Measurements from ENCODE around the gene SNX33.
"Not testable (repeated sequence)": the region's sequence is repeated elsewhere in the genome, so short reads cannot be mapped to it uniquely, and the experiment has no call there.

Gene SNX33

DNA sequence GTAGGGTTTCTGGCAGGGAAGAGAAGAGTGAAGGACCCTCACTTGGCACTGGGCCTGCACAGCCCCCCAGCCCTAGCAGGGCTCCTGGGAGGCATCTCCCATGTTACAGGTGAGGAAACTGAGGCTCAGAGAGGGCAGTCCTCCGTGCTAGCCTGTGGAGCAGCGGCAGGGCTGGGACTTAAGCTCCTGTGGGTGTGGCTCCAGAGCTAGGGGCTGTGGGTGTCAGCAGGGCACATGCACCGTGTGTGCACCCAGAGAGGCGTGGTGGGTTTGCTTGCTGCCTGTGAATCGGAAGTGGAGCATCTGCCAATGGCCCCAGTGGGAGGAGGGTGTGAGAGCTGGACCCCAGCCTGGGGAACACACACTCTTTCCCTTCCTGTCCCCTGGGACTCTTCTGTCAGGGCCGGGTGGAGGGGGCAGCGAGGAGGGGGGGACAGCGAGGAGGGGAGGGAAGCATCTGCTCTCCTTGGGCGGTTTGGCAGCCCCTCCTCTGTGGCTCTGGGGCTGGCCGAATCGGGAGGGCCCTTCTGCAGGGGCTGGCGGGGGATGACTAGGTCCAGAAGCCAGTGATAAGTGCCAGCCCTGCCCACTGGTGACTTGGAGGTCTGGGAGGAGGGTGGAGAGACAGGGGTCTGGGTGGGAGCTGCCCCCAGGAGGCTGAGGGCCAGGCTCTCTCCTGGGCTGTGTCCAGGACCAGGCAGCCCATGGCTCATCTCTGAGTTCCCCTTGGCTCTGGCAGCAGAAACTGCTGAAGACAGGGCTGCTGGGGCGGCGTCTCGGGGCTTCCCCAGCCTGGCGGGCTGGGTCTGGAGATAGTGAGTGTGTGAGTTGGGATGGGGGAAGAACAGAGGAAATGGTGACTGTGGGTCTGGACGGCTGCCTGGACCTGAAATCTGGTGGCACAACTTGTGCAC lies 52.5 kb downstream of the SNX33 start:
- DNase-seq (ENCODE audit: low read depth in 3 of 3): not testable (repeated sequence)

DNA sequence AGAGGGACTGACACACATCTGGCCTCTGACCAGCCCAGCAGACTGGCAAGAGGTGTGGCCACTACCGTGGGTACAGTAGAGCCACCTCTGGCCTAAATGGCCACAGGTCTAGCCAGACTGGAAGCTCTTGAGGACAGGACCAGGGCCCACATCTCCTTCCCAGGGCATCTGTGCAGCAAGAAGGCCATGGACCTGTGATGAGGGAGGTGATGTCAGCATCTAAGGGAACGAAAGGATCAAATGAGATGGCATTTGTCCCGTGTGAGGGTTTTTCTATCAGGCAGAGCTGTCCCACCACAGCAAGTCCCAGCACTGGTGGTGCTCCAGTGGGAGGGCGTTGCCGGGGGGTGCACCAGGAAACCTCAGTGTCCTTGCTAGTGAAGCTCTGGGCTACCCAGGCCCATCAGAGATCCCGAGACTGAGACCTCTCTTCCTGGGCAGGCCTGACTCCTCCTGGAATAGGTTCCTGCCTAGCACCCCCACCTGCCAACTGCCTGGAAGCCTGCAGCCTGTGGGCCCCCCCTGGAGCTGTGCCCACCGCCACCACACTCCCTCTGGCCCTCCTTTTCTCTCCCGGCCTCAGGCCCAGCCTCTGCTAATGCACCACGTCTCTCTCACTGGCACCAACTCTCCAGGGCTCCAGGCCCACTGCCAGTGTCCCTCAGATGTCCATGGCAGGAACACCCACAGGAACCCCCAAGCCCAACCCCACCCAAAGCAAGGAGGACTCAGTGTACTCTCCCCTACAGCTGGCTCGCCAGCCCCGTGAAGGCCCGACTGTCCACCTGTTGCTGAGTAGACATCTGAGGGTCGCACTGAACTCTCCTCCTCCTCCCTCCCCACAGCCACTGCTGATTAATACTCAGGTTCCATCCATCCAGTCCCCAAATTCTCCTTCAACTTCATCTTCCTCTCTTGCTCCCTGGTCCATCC lies 53.6 kb downstream of the SNX33 start:
- DNase-seq (ENCODE audit: low read depth in 3 of 3): not testable (repeated sequence)

DNA sequence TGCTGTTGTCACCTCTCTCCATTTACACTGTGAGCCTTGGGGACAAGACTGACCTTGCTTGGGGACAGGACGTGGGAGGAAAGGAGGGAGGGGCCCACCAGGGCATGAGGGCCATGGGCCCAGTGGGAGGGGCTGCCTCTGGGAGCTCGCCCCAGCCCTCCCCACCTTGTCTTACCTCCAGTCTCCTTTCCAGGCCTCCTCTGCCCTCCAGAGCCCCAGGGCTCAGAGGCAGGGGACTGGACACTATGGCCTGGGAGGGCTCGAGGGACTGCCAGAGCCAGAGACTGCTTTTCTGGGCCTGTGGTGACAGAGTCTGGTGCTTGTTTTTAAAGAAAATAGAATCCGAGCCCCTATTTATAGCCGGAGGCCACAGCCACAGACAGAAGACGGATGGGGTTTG lies 54.7 kb downstream of the SNX33 start:
- DNase-seq (ENCODE audit: low read depth in 3 of 3): no peak

DNA sequence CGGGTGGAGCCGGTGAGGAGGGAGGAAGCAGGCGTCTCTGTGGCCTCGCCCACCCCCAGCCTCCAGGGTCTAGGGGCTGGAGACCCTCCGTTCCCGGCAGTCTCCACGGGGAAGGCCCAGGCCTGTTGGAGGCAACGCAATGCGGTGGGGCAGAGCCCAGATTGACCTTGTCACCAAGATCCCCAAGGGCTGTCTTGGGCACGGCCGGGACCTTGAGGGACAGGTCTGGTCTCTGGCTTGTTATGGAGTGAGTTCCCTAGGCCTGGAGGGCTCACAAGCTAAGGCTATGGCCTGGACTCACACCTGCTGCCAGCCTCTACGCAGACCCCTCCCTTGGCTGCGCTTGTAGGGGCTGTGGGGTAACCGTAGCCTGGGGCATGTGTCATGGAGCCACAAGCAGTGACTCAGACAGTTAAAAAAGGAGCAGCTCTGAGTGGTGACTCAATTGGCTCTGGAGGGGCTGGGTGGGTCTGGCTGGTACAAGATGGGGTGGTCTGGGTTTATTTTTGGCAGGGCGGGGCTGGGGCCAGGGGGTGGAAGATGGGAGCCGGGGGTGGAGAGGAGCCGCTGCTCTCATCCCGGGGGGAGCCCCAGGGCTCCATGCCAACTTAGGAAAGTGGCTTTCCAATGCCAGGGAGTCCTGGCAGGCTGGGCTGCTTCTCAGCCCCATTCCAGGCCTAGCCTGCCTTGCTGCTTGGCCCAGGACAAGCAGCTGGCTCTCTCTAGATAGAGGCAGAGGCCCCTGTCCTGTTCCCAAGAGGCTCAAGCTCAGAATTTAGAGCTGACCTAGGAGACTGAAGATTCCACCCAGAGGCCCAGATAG lies 55.9 kb downstream of the SNX33 start:
- DNase-seq (ENCODE audit: low read depth in 3 of 3): not testable (repeated sequence)

DNA sequence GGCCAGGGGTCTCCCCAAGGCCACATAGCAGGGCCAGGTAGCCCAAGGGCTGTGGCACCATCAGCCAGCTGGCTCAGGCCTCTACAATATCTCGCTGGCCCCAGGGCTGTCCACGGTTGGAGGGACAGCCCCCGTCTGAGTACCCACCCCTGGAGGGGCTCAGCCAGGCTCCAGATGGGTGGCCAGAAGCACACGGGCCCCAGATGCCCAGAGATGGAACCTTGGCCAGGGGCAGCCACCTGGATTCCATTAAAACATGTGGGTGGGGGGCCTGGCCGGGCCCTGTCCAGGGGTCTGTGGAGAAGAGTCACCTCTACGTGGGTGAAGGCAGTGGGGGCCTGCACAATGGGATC lies 56.5 kb downstream of the SNX33 start:
- no peak for DNase-seq (ENCODE audit: low read depth in 3 of 3)

DNA sequence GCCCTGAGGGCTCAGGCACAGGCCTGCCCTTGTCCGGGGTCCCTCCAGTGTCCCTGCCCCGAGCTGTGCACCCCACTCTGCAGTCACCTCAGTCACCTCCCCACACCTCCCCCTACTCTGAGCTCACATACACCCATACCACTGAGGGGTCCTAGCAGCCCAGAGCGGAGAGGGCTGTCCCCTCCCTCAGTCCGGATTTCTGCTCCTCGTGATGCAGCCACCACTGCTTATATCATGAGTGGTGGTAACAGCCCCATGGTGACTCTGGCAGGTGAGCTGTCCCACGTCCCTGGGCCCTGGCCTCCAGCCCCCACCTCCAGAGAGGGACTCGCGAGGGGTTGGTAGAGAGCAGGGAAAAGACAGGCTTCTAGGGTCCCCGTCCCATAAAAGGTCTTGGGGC lies 56.9 kb downstream of the SNX33 start:
- DNase-seq (ENCODE audit: low read depth in 3 of 3): no peak

DNA sequence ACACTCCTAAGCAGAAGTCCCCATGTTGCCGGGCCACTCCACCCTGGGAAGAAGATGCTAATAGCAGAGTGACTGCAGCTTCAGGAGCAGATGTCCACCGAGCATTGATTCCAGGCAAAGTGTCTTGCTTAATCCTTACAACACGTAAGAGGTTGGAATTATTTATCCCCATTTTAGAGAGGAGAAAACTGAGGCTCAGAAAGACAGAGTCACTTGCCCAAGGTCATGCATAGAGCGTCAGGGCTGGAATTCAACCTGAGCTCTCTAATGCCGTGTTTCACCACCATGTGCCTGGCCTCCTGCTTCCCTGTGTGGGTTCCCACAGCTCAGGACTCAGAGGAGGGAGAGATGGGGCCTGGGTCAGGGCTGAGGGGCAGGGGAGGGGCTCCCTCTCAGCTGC lies 57.7 kb downstream of the SNX33 start:
- not testable (repeated sequence) for DNase-seq (ENCODE audit: low read depth in 3 of 3)

DNA sequence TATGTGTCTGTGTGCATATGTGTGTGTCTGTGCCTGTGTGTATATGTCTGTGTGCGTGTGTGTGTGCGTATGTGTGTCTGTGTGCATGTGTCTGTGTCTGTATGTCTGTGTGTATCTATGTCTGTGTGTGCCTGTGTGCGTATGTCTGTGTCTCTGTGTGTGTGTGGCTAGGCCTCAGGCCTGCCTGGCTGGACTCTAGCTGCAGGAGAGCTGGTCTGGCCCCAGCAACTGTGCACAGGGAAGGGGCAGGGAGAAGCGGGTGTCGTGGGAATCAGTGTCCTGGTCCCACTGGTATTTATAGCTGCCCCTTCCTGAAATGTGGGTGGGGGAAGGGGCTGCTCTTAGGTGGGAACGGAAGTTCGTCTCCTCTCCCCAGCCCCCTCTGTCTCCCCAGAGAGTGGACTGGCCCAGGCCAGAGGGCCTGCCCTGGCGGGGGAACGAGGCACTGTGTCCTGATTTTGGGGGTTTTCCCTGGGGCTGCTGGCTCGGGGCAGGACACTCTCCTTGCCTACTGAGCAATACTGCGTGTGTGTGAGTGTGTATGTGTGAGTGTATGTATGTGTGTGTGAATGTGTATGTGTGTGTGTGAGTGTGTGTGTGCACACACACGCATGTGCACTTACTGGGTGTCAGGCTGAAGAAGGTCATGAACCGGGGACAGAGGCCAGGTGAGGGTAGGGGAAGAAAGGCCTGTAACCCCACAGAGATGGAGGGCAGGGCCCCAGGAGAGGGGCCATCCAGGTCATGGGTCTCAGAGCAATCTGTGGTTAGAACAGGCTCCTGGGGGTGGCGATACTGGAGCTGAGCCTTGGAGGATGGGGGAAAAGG lies 58.4 kb downstream of the SNX33 start:
- DNase-seq (ENCODE audit: low read depth in 3 of 3): no peak

DNA sequence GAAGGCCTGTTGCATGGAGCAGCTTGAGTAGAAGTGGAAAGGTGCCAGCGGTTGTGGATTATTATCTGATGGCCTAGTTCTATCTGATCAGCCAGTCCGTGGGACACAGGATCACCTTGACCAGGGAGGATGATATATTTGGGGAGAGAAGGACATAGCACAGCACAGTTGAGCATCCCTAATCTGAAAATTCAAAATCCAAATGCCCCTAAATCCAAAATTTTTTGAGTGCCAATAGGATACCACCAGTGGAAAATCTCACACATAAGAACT lies 58.9 kb downstream of the SNX33 start:
- DNase-seq (ENCODE audit: low read depth in 3 of 3): no peak

DNA sequence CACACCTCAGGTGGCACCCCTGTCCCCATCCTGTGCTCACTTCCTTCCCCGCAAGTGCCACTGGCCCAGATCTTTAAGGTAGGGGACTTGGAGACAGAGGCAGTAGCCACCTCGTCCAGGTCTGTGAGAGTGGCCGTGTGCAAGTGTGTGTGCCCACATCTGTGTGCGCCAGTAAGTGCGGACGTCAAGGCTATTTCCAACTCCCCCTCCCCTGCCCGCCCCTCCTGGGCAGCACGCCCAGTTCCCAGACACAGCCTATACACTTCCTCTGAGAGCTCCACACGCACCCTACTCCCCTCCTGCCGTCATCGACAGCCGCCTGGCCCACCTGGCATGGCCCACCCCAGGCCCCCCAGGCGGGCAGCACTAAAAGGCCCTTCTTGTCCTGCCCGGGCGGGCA lies 61.7 kb downstream of the SNX33 start:
- DNase-seq (ENCODE audit: low read depth in 3 of 3): not testable (repeated sequence)

DNA sequence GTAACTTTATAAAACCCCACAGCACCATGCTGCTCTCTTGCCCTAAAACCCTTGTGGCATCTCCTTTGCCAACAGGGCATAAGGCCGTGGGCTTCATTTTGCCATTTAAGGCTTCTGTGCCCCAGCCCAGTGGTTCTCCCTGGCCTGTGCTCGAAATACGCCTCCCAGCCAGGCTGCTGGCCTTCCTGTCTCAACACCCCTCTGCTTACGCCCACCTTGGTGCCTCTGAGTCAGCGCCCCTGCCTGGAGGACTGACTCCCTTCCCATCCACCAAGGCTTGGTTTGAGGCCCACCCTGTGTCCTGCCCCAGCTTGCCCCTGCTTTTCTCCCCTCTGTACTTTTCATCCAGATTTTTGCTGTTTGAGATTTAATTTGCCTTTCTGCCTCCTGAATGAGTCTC lies 63.2 kb downstream of the SNX33 start:
- not testable (repeated sequence) for DNase-seq (ENCODE audit: low read depth in 3 of 3)

DNA sequence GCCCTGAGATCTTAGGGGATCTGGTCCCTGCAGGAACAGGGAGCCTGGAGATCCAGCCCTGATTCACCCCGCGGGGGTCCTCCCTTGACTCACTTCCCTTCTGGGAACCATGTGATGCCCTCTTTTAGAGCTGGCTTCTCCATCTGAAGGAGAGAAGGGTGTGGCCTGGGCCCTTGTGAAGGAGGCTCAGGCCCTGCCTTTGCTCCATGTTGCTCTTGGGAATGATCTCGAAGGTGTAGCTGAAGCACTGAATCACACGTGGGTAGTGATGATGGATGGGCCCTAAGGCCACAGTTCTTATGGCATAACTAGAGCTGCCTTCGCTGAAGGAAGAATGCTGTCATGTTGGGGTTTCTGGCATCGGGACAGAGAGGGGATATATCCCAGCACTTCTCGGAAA lies 63.8 kb downstream of the SNX33 start:
- not testable (repeated sequence) for DNase-seq (ENCODE audit: low read depth in 3 of 3)

Measured in stimulated activated CD4-positive, alpha-beta T cell treated with anti-CD3 and anti-CD28 coated beads, TNF-alpha, amount 100 ng/mL, for 24 hours (primary cell).